Measurements from ENCODE around the gene SPRR4. TPM values are rescaled to one million over a fixed set of nuclear protein-coding genes. Genes with fewer than 3 reads are reported as not detected.

SPRR4 gene
- total RNA-seq, 1 experiment from 2014 or later = not detected

- no peaks in the 10 kb centered on the region for H3K36me3 ChIP-seq
- no peak overlapping the region for H3K4me3 ChIP-seq
- peaks cover 5% of the 10 kb centered on the region; the same call in 1 of the 2 replicates for H3K27me3 ChIP-seq (replicated peaks)
- DNase-seq (ENCODE audit: low read depth in 1 of 2, low spot score in 2 of 2) = no peak
- no peak overlapping the region for H3K27ac ChIP-seq
- H3K9me3 ChIP-seq (replicated peaks) = no peaks in the 10 kb centered on the region
- H3K4me1 ChIP-seq (replicated peaks) = no peaks in the 10 kb centered on the region
These were observed 12.9 kb upstream of the SPRR4 start for GRCh38 chr1:152957561-152957960.

- no peak for DNase-seq (ENCODE audit: low read depth in 1 of 2, low spot score in 2 of 2)
- Histone ChIP-seq H3K36me3 (no peaks in the 10 kb centered on the region), H3K9me3 (replicated peaks) (no peaks in the 10 kb centered on the region), H3K4me1 (replicated peaks) (no peaks in the 10 kb centered on the region), H3K27ac (no peak overlapping the region), H3K27me3 (replicated peaks) (peaks cover 5% of the 10 kb centered on the region; the same call in 1 of the 2 replicates), H3K4me3 (no peak overlapping the region)
These were observed 11.2 kb upstream of the SPRR4 start for GRCh38 chr1:152959273-152959672.

DNA sequence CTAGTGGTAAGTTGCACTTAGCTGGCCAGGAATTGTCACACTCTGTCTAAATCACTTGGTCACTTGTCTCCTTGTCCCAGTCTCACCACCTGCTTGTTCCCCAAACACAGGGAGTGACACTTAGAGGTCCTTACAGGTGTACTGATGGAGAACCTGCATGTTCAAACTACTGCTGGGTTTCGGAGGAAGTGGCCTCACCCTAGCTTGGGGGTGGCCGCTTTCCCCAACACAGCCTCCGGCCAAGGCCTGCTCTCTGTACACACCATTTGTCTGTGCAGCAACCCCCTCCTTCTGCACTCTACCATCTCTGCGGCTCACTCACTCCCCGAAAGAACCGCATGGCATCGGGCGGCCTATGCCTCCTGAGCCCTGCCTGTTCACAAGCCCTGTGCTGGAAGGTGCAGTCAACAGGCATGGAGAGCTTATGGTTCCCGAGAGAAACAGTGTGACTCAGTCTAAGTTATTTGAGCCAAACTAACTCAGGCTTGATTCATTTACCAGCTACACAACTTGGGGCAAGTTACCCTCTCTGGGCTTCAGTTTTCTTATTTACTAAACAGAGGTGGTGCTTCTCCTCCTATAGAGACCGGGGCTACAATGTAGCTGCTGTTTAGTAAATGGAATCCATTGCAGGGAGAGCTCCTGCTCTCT is 10.5 kb upstream of the SPRR4 start:
- Histone ChIP-seq H3K4me3 (no peak overlapping the region), H3K9me3 (replicated peaks) (no peaks in the 10 kb centered on the region), H3K27me3 (replicated peaks) (peaks cover 5% of the 10 kb centered on the region; the same call in 1 of the 2 replicates), H3K4me1 (replicated peaks) (no peaks in the 10 kb centered on the region), H3K27ac (no peak overlapping the region), H3K36me3 (no peaks in the 10 kb centered on the region)
- DNase-seq (ENCODE audit: low read depth in 1 of 2, low spot score in 2 of 2) = no peak

DNA sequence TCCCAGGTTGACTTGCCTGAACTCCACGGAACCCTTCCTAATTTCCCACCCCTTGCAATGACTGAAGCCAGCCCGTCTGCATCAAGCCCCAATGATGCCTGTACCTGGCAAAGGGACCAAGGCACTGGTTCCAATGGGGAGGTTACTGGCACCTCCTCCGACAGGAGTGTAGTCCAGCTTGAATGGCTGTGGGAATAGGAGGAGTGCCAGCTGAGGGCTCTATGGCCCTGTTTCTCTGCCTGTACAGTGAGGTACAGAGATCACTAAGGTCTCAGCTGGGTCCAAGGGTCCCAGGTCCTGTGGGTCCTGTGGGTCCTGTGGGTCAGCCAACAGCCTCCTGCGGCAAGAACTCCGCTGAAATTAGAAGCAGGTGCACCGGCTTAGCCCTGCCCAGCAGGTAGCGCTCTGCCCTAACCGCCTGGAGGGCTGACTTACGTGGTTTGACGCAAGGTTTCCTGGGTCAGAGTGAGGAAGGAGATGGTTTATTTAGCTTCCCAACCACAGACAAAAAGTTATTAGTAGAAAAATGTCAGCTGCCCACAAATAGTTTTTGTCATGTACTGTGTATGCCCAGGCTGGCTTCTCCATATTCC is 9.9 kb upstream of the SPRR4 start:
- Histone ChIP-seq H3K36me3 (no peaks in the 10 kb centered on the region), H3K4me3 (no peak overlapping the region), H3K4me1 (replicated peaks) (no peaks in the 10 kb centered on the region), H3K27ac (no peak overlapping the region), H3K9me3 (replicated peaks) (no peaks in the 10 kb centered on the region), H3K27me3 (replicated peaks) (peaks cover 5% of the 10 kb centered on the region; the same call in 1 of the 2 replicates)
- DNase-seq (ENCODE audit: low read depth in 1 of 2, low spot score in 2 of 2) = no peak

GRCh38 chr1:152961226-152961891 is 9.1 kb upstream of the SPRR4 start:
- Histone ChIP-seq H3K4me1 (replicated peaks) (no peaks in the 10 kb centered on the region), H3K27ac (no peak overlapping the region), H3K4me3 (no peak overlapping the region), H3K36me3 (no peaks in the 10 kb centered on the region), H3K27me3 (replicated peaks) (peaks cover 5% of the 10 kb centered on the region; the same call in 1 of the 2 replicates), H3K9me3 (replicated peaks) (no peaks in the 10 kb centered on the region)
- DNase-seq (ENCODE audit: low read depth in 1 of 2, low spot score in 2 of 2) = no peak

- peaks cover 5% of the 10 kb centered on the region; the same call in 1 of the 2 replicates for H3K27me3 ChIP-seq (replicated peaks)
- H3K36me3 ChIP-seq = no peaks in the 10 kb centered on the region
- no peaks in the 10 kb centered on the region for H3K9me3 ChIP-seq (replicated peaks)
- DNase-seq (ENCODE audit: low read depth in 1 of 2, low spot score in 2 of 2) = no peak
- no peaks in the 10 kb centered on the region for H3K4me1 ChIP-seq (replicated peaks)
- no peak overlapping the region for H3K4me3 ChIP-seq
- H3K27ac ChIP-seq = no peak overlapping the region
These were observed 7.5 kb upstream of the SPRR4 start for GRCh38 chr1:152962876-152963415.

DNA sequence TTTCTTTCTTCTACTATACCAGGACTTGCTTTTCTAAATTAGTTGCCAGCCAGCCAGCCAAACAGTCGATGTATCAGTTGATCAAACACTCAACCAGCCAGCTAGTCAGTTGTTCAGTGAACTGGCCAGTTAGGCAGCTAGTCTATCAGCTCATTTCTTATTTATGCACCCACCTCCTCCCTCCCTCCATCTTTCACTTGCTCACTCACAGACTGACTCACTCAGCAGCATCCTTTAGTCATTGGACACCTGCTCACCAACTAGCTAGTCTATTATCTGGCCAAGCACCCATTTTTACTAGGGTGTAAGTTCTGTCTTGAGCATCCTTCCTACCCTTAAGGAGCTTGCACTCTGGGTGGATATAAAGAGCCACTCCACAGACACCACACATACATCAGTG is 5.9 kb upstream of the SPRR4 start:
- Histone ChIP-seq H3K27ac (no peak overlapping the region), H3K9me3 (replicated peaks) (no peaks in the 10 kb centered on the region), H3K4me1 (replicated peaks) (no peaks in the 10 kb centered on the region), H3K4me3 (no peak overlapping the region), H3K27me3 (replicated peaks) (peaks cover 5% of the 10 kb centered on the region; the same call in 1 of the 2 replicates), H3K36me3 (no peaks in the 10 kb centered on the region)
- no peak for DNase-seq (ENCODE audit: low read depth in 1 of 2, low spot score in 2 of 2)

GRCh38 chr1:152965853-152966252 is 4.6 kb upstream of the SPRR4 start:
- DNase-seq (ENCODE audit: low read depth in 1 of 2, low spot score in 2 of 2) = no peak
- Histone ChIP-seq H3K4me1 (replicated peaks) (no peaks in the 10 kb centered on the region), H3K36me3 (no peaks in the 10 kb centered on the region), H3K9me3 (replicated peaks) (no peaks in the 10 kb centered on the region), H3K27ac (no peak overlapping the region), H3K4me3 (no peak overlapping the region), H3K27me3 (replicated peaks) (peaks cover 5% of the 10 kb centered on the region; the same call in 1 of the 2 replicates)

DNA sequence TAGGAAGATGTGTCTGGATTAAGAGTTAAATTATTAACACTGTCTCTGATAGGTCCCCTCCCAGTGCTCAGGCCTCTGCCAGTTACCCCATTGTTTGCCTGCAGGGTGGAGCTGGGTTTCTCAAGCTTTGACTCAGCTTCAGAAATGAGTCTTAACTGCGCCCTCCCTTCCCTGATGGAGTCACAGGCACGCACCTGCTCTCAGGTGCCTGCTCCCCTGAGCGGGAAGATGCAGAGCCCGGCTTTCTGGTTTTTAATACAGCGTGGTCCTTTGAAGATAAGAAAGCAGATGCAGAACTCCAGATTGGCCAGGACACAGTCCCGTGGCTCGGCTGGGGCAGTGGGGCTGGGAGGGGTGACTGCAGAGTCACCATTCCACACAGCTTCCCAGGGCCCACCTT is 3.2 kb upstream of the SPRR4 start:
- H3K4me3 ChIP-seq = no peak overlapping the region
- H3K27me3 ChIP-seq (replicated peaks) = no peaks in the 10 kb centered on the region; the same call in 1 of the 2 replicates
- no peak overlapping the region for H3K27ac ChIP-seq
- H3K9me3 ChIP-seq (replicated peaks) = no peaks in the 10 kb centered on the region
- DNase-seq (ENCODE audit: low read depth in 1 of 2, low spot score in 2 of 2) = no peak
- H3K36me3 ChIP-seq = no peaks in the 10 kb centered on the region
- H3K4me1 ChIP-seq (replicated peaks) = no peaks in the 10 kb centered on the region

GRCh38 chr1:152968248-152968647 is 2.2 kb upstream of the SPRR4 start:
- H3K4me3 ChIP-seq = no peak overlapping the region
- no peak overlapping the region for H3K27ac ChIP-seq
- no peak for DNase-seq (ENCODE audit: low read depth in 1 of 2, low spot score in 2 of 2)
- H3K36me3 ChIP-seq = no peaks in the 10 kb centered on the region
- H3K9me3 ChIP-seq (replicated peaks) = no peaks in the 10 kb centered on the region
- no peaks in the 10 kb centered on the region for H3K4me1 ChIP-seq (replicated peaks)
- no peaks in the 10 kb centered on the region; the same call in 1 of the 2 replicates for H3K27me3 ChIP-seq (replicated peaks)

GRCh38 chr1:152969036-152969435 is 1.4 kb upstream of the SPRR4 start:
- Histone ChIP-seq H3K4me3 (no peak overlapping the region), H3K27ac (no peak overlapping the region), H3K4me1 (replicated peaks) (no peaks in the 10 kb centered on the region), H3K36me3 (no peaks in the 10 kb centered on the region), H3K27me3 (replicated peaks) (no peaks in the 10 kb centered on the region; the same call in 1 of the 2 replicates), H3K9me3 (replicated peaks) (no peaks in the 10 kb centered on the region)
- DNase-seq (ENCODE audit: low read depth in 1 of 2, low spot score in 2 of 2) = no peak

- no peak overlapping the region for H3K27ac ChIP-seq
- no peaks in the 10 kb centered on the region for H3K9me3 ChIP-seq (replicated peaks)
- H3K36me3 ChIP-seq = no peaks in the 10 kb centered on the region
- no peaks in the 10 kb centered on the region for H3K4me1 ChIP-seq (replicated peaks)
- DNase-seq (ENCODE audit: low read depth in 1 of 2, low spot score in 2 of 2) = no peak
- no peaks in the 10 kb centered on the region; the same call in 1 of the 2 replicates for H3K27me3 ChIP-seq (replicated peaks)
- no peak overlapping the region for H3K4me3 ChIP-seq
These were observed 1.9 kb downstream of the SPRR4 start for GRCh38 chr1:152972196-152972886.

DNA sequence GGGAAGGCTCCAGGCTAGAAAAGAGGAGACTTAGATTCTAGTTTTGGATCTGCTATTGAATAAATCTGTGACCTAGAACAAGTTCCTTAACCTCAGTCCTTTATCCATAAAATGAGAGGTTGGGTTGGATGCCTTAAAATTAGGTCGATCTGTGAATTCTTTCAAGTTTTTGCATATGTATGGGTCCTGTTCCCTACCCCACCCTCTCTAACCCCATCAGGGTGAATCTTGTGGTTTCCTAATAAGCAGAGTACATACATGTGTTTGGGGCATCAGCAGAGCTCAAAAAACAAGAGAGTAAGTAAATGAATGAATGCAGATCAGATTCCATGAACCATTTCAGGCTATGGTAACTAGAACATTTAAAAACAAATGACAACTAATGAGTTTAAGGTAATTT is 6.2 kb downstream of the SPRR4 start:
- H3K4me1 ChIP-seq (replicated peaks) = no peaks in the 10 kb centered on the region

More for the DNA sequence above, 6.2 kb downstream of the SPRR4 start:
- Histone ChIP-seq H3K4me3 (no peak overlapping the region), H3K27me3 (replicated peaks) (peaks cover 6% of the 10 kb centered on the region), H3K36me3 (no peaks in the 10 kb centered on the region), H3K9me3 (replicated peaks) (no peaks in the 10 kb centered on the region), H3K27ac (no peak overlapping the region)
- no peak for DNase-seq (ENCODE audit: low read depth in 1 of 2, low spot score in 2 of 2)
